ENCODE results near the gene ORC6.

ORC6 gene

GRCh38 chr16:46702030-46702429 lies 12.6 kb downstream of the ORC6 start:
- TF ChIP-seq TAF1 (IDR thresholded peaks at IDR 0.05; ENCODE audit: borderline replicate concordance, insufficient read depth, low read length) (no peak), FOXP2 (optimal IDR thresholded peaks at IDR 0.05; ENCODE audit: borderline replicate concordance, extremely low read depth, extremely low read length, insufficient read depth) (no peak), SIN3A (IDR thresholded peaks at IDR 0.05; ENCODE audit: borderline replicate concordance, insufficient read depth, low read length) (no peak), POLR2AphosphoS5 (IDR thresholded peaks at IDR 0.05; ENCODE audit: low read depth, low read length) (no peak), REST (IDR thresholded peaks at IDR 0.05; ENCODE audit: insufficient read depth in 1 of 2, low read depth in 2 of 2, low read length in 2 of 2) (no peak)

- TF ChIP-seq POLR2AphosphoS5 (IDR thresholded peaks at IDR 0.05; ENCODE audit: low read depth, low read length): no peak
- TF ChIP-seq SIN3A (IDR thresholded peaks at IDR 0.05; ENCODE audit: borderline replicate concordance, insufficient read depth, low read length): no peak
- TF ChIP-seq FOXP2 (optimal IDR thresholded peaks at IDR 0.05; ENCODE audit: borderline replicate concordance, extremely low read depth, extremely low read length, insufficient read depth): no peak
- no peak for TF ChIP-seq TAF1 (IDR thresholded peaks at IDR 0.05; ENCODE audit: borderline replicate concordance, insufficient read depth, low read length)
- no peak for TF ChIP-seq REST (IDR thresholded peaks at IDR 0.05; ENCODE audit: insufficient read depth in 1 of 2, low read depth in 2 of 2, low read length in 2 of 2)
Observed at GRCh38 chr16:46706642-46707041, 17.2 kb downstream of the ORC6 start.

- TF ChIP-seq POLR2AphosphoS5 (IDR thresholded peaks at IDR 0.05; ENCODE audit: low read depth, low read length) (no peak), SIN3A (IDR thresholded peaks at IDR 0.05; ENCODE audit: borderline replicate concordance, insufficient read depth, low read length) (no peak), TAF1 (IDR thresholded peaks at IDR 0.05; ENCODE audit: borderline replicate concordance, insufficient read depth, low read length) (no peak), FOXP2 (optimal IDR thresholded peaks at IDR 0.05; ENCODE audit: borderline replicate concordance, extremely low read depth, extremely low read length, insufficient read depth) (no peak), REST (IDR thresholded peaks at IDR 0.05; ENCODE audit: insufficient read depth in 1 of 2, low read depth in 2 of 2, low read length in 2 of 2) (no peak)
Observed at GRCh38 chr16:46709469-46710005, 20.1 kb downstream of the ORC6 start.

GRCh38 chr16:46711106-46712058 lies 21.9 kb downstream of the ORC6 start:
- no peak for TF ChIP-seq REST (IDR thresholded peaks at IDR 0.05; ENCODE audit: insufficient read depth in 1 of 2, low read depth in 2 of 2, low read length in 2 of 2)
- TF ChIP-seq FOXP2 (optimal IDR thresholded peaks at IDR 0.05; ENCODE audit: borderline replicate concordance, extremely low read depth, extremely low read length, insufficient read depth): no peak
- no peak for TF ChIP-seq TAF1 (IDR thresholded peaks at IDR 0.05; ENCODE audit: borderline replicate concordance, insufficient read depth, low read length)
- no peak for TF ChIP-seq POLR2AphosphoS5 (IDR thresholded peaks at IDR 0.05; ENCODE audit: low read depth, low read length)
- TF ChIP-seq SIN3A (IDR thresholded peaks at IDR 0.05; ENCODE audit: borderline replicate concordance, insufficient read depth, low read length): no peak
